Liver (tissue), 3 donors: Measurements from ENCODE around the gene TBCB.

Experiments
- JUND ChIP-seq, 2 donors: IDR thresholded peaks; 2 replicates each; pipeline ENCODE4 v1.6.1; 2016; ENCODE audit warnings: antibody characterized with exemption in 2 of 2
- NR2F2 ChIP-seq: IDR thresholded peaks from 2 replicates; pipeline ENCODE4 v1.6.1; 2016; ENCODE audit warnings: antibody characterized with exemption
- RAD21 ChIP-seq, 2 donors: IDR thresholded peaks; 2 replicates each; pipeline ENCODE4 v1.6.1; 2016; ENCODE audit warnings: antibody characterized with exemption in 2 of 2, mild to moderate bottlenecking in 2 of 2
- REST ChIP-seq: IDR thresholded peaks from 2 replicates; pipeline ENCODE4 v1.6.1; 2016; ENCODE audit warnings: antibody characterized with exemption, mild to moderate bottlenecking
- SP1 ChIP-seq: IDR thresholded peaks from 2 replicates; pipeline ENCODE4 v1.6.1; 2018; ENCODE audit warnings: antibody characterized with exemption, mild to moderate bottlenecking
- TAF1 ChIP-seq: conservative IDR thresholded peaks from 2 replicates; pipeline ENCODE4 v1.6.1; 2016; ENCODE audit warnings: antibody characterized with exemption, mild to moderate bottlenecking
- YY1 ChIP-seq: IDR thresholded peaks from 2 replicates; pipeline ENCODE4 v1.6.1; 2016; ENCODE audit warnings: antibody characterized with exemption, mild to moderate bottlenecking
- ZBTB33 ChIP-seq: IDR thresholded peaks from 2 replicates; pipeline ENCODE4 v1.6.1; 2016; ENCODE audit warnings: antibody characterized with exemption
- TF ChIP-seq, protein P1 (sequence below): fragments of 150-350 bp; IDR thresholded peaks from 2 replicates; pipeline ENCODE4 v1.5.1; 2017; ENCODE audit warnings: improper control_type of control experiment, low read depth, low read length; ENCODE audit not compliant: missing input control
- TF ChIP-seq, protein P2 (sequence below): IDR thresholded peaks from 2 replicates; pipeline ENCODE4 v1.6.1; 2016; ENCODE audit warnings: antibody characterized with exemption
- TF ChIP-seq, protein P3 (sequence below): IDR thresholded peaks from 2 replicates; pipeline ENCODE4 v1.6.1; 2016; ENCODE audit warnings: antibody characterized with exemption
- donor health status: healthy.
- donor health status: healthy.

GRCh38 chr19:36152352-36153091, 37.3 kb downstream of the TBCB start, which contains the start of gene COX7A1:
- no peak for TF ChIP-seq ZBTB33
- TF ChIP-seq, protein P1, sequence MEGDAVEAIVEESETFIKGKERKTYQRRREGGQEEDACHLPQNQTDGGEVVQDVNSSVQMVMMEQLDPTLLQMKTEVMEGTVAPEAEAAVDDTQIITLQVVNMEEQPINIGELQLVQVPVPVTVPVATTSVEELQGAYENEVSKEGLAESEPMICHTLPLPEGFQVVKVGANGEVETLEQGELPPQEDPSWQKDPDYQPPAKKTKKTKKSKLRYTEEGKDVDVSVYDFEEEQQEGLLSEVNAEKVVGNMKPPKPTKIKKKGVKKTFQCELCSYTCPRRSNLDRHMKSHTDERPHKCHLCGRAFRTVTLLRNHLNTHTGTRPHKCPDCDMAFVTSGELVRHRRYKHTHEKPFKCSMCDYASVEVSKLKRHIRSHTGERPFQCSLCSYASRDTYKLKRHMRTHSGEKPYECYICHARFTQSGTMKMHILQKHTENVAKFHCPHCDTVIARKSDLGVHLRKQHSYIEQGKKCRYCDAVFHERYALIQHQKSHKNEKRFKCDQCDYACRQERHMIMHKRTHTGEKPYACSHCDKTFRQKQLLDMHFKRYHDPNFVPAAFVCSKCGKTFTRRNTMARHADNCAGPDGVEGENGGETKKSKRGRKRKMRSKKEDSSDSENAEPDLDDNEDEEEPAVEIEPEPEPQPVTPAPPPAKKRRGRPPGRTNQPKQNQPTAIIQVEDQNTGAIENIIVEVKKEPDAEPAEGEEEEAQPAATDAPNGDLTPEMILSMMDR: no peak
- TF ChIP-seq RAD21 (IDR thresholded peaks at IDR 0.05): no peak
- TF ChIP-seq REST: no peak
- no peak for TF ChIP-seq TAF1
- TF ChIP-seq YY1: no peak
- TF ChIP-seq, protein P2, sequence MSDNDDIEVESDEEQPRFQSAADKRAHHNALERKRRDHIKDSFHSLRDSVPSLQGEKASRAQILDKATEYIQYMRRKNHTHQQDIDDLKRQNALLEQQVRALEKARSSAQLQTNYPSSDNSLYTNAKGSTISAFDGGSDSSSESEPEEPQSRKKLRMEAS: no peak
- TF ChIP-seq JUND (IDR thresholded peaks at IDR 0.05): no peak
- no peak for TF ChIP-seq NR2F2
- TF ChIP-seq, protein P3, sequence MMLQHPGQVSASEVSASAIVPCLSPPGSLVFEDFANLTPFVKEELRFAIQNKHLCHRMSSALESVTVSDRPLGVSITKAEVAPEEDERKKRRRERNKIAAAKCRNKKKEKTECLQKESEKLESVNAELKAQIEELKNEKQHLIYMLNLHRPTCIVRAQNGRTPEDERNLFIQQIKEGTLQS: no peak
- peak; percentile 12 for TF ChIP-seq SP1
